GM18526 (cell line): ENCODE data around the gene TRERF1.

Experiments
- POLR2A ChIP-seq: IDR thresholded peaks from 3 replicates; pipeline ENCODE4 v1.6.1; 2011; ENCODE audit not compliant: insufficient read length; ENCODE audit errors: extremely low read depth

TRERF1 gene

GRCh38 chr6:42184475-42184874, 267.3 kb downstream of the TRERF1 start:
- TF ChIP-seq POLR2A: no peak

DNA sequence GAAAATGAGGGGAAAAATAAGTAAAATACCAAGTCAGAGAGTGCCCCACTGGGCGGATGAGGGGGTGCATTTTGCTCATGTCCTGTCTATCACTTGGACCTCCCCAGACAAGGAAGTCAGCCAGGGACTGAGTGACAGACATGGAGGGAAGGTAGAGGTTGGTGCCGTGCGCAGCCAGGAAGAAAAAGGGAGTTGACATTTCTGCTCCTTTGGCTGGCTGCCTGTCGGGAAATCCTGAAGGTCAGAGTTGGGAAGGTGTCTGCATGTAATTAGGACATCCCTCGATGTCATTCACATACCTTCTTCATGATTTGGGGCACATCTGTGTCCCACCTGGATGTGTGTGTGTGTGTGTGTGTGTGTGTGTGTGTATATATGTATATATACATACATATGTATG, 269.6 kb downstream of the TRERF1 start:
- no peak for TF ChIP-seq POLR2A

- no peak for TF ChIP-seq POLR2A
Observed at GRCh38 chr6:42179945-42180313, 271.8 kb downstream of the TRERF1 start.

DNA sequence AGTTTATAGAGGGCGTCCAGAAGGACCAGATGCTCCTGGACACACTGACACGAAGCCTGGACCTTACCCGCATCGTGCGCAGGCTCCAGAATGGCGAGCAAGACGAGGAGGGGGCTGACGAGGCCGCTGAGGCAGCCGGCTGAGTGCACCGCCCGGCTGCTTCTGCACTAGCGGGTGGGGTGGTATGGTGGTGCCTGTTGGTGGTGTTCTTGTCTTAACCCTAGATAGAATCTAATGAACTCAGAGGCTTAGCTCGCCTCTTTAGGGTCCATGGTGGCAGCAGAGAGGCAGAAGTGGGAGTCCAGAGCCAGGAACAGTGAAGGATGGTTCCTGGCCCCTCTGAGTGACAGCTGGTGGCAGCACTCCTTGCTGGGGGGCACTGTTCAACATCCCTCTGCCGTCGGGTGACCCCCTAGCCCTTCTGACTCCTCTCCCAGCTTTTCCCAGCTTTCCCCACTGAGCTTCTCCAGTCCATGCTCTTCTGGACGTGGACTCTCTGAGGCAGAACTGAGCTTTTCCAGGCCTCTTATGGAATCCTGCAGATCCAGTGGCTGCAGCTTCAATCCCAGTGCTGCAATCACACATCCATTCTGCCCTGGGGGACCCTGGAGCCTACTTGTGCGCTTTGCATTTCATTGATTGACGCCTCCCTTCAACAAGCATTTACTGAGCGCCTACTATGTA, 272.3 kb downstream of the TRERF1 start:
- TF ChIP-seq POLR2A: no peak

GRCh38 chr6:42177514-42178364, 274.0 kb downstream of the TRERF1 start:
- no peak for TF ChIP-seq POLR2A

GRCh38 chr6:42176981-42177380, 274.7 kb downstream of the TRERF1 start:
- no peak for TF ChIP-seq POLR2A

DNA sequence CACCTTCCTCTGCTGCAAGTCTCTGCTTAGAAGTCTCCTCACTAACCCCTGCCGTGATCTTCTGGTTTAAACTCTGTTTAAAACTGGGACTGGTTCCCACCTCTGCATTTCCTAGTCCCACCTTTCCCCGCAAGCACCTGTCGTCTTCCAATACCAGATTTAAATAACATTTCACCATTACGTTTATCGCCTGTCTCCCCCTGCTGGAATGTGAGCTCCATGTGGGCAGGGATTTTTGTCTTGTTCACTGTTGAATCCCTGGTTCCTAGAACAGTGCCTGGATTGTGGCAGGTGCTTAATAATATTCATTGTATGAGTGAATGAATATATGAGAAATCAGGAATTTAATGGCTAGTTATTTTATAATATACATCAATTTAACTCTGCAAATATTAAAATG, 275.9 kb downstream of the TRERF1 start:
- no peak for TF ChIP-seq POLR2A
